ENCODE measurements around the gene CABLES2.

DNA sequence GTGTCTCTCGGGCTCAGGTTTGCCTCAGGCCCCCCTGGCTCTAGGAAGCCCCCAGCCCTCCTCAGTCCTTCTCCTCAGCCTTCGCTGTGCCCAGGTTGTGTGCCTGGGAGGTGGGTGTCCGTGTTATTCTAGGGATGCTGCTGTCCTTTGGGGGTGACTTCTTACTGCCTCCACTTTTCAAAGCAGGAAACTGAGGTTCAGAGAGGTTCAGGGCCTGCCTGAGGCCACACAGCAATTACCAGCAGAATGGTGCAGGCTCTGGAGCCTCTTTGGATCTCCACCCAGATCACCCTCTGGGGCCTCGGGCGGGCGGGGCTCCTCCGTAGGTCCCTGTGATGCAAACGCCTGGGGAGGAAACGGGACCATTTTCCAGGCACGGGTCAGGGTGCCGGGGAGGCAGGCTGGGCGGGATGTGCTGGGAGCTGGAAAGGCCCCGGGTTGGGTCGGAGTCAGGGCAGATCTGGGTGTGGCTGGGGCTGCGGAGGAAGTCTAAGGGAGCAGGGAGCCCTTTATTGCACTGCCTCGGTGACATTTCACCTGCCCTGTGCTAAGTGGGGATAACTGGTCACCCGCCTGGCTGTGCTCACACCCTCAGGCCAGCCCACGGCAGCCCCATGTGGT is 45.5 kb upstream of the CABLES2 start:
- TF ChIP-seq, protein P1, sequence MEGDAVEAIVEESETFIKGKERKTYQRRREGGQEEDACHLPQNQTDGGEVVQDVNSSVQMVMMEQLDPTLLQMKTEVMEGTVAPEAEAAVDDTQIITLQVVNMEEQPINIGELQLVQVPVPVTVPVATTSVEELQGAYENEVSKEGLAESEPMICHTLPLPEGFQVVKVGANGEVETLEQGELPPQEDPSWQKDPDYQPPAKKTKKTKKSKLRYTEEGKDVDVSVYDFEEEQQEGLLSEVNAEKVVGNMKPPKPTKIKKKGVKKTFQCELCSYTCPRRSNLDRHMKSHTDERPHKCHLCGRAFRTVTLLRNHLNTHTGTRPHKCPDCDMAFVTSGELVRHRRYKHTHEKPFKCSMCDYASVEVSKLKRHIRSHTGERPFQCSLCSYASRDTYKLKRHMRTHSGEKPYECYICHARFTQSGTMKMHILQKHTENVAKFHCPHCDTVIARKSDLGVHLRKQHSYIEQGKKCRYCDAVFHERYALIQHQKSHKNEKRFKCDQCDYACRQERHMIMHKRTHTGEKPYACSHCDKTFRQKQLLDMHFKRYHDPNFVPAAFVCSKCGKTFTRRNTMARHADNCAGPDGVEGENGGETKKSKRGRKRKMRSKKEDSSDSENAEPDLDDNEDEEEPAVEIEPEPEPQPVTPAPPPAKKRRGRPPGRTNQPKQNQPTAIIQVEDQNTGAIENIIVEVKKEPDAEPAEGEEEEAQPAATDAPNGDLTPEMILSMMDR (conservative IDR thresholded peaks at IDR 0.05 in 1 of 2, IDR thresholded peaks at IDR 0.05 in 1 of 2; ENCODE audit: extremely low read depth in 1 of 2, insufficient read depth in 1 of 2, low read depth in 1 of 2, low read length in 2 of 2) = no peak
- TF ChIP-seq EZH2 (IDR thresholded peaks at IDR 0.05; ENCODE audit: borderline replicate concordance, low read length) = no peak
